IPS-18a (cell line): ENCODE results near the gene FLT1.

Experiments
- H3K27ac ChIP-seq: one replicate; pipeline ENCODE4 v1.5.1; 2013; ENCODE audit warnings: low read length
- H3K27me3 ChIP-seq: one replicate; pipeline ENCODE4 v1.6.1; 2013; ENCODE audit warnings: mild to moderate bottlenecking, low read length; ENCODE audit not compliant: control insufficient read depth, insufficient read depth
- H3K36me3 ChIP-seq: one replicate; pipeline ENCODE4 v1.6.1; 2013; ENCODE audit warnings: low read depth, low read length; ENCODE audit not compliant: control insufficient read depth
- H3K4me1 ChIP-seq: one replicate; pipeline ENCODE4 v1.6.1; 2013; ENCODE audit warnings: low read depth, low read length; ENCODE audit not compliant: control insufficient read depth
- H3K4me3 ChIP-seq: one replicate; pipeline ENCODE4 v1.5.1; 2013; ENCODE audit warnings: low read length
- H3K9ac ChIP-seq: one replicate; pipeline ENCODE4 v1.6.1; 2013; ENCODE audit warnings: mild to moderate bottlenecking, low read length, moderate library complexity
- H3K9me3 ChIP-seq: one replicate; pipeline ENCODE4 v1.6.1; 2013; ENCODE audit warnings: low read depth, low read length; ENCODE audit not compliant: control insufficient read depth

FLT1 gene

DNA sequence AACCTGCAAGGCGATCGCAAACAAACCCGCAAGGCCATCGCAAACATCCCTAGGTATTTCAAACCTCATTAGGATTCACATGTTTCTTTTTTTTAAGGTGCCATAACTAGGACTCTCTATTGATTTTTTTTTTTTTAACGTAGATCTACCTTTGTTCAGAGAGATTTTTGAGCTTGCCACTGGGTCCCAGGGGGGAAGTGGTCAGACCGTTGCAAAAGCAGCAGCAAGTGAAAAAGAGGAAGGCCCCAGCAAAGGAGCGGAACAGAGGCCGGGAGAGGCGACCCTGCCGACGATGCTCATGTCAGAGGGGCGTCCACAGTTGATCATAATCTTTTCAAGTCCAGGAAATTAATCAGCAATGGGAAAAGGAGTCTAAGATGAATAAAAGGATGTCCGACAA lies 32.7 kb upstream of the FLT1 start:
- peaks cover 12% of the 10 kb centered on the region for H3K4me1 ChIP-seq
- no peaks in the 10 kb centered on the region for H3K9me3 ChIP-seq
- H3K4me3 ChIP-seq, result no peak overlapping the region
- no peak overlapping the region for H3K9ac ChIP-seq
- no peaks in the 10 kb centered on the region for H3K36me3 ChIP-seq
- H3K27ac ChIP-seq, result no peak overlapping the region
- H3K27me3 ChIP-seq, result peaks cover 18% of the 10 kb centered on the region

DNA sequence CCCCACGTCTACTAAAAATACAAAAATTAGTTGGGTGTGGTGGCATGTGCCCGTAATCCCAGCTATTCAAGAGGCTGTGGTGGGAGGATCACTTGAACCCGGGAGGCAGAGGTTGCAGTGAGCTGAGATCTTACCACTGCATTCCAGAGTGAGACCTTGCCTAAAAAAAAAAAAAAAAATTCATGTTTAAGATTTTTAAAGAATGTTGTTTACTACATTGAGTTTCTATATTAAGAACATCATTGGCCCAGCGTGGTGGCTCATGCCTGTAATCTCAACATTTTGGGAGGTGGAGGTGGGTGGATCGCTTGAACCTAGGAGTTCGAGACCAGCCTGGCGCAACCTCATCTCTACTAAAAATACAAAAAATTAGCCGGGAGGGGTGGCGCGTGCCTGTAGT lies 31.9 kb upstream of the FLT1 start:
- Histone ChIP-seq H3K36me3 (no peaks in the 10 kb centered on the region), H3K27me3 (peaks cover 14% of the 10 kb centered on the region), H3K4me1 (peaks cover 12% of the 10 kb centered on the region), H3K9ac (no peak overlapping the region), H3K9me3 (no peaks in the 10 kb centered on the region), H3K4me3 (no peak overlapping the region), H3K27ac (no peak overlapping the region)

DNA sequence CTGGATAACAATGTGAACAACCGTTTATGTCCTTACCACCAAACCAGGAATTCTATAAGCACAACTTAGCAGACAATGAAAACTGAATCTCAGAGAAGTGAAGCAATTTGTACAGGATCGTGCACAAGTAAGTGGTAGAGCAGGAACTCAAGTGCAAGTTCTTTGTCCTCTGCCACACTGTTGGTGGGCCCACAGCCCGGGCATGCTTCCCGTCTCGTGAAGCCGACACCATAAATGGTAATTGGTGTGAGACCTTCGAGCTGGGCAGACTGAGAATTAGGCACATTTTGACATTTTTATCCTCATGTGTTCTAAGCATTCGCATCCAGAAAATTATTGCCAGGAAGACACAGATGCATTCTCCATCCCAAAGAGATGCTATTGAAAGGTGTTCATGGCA lies 27.9 kb upstream of the FLT1 start:
- no peak overlapping the region for H3K27ac ChIP-seq
- no peaks in the 10 kb centered on the region for H3K4me1 ChIP-seq
- no peaks in the 10 kb centered on the region for H3K36me3 ChIP-seq
- peaks cover under 1% of the 10 kb centered on the region for H3K27me3 ChIP-seq
- no peak overlapping the region for H3K9ac ChIP-seq
- no peaks in the 10 kb centered on the region for H3K9me3 ChIP-seq
- no peak overlapping the region for H3K4me3 ChIP-seq

DNA sequence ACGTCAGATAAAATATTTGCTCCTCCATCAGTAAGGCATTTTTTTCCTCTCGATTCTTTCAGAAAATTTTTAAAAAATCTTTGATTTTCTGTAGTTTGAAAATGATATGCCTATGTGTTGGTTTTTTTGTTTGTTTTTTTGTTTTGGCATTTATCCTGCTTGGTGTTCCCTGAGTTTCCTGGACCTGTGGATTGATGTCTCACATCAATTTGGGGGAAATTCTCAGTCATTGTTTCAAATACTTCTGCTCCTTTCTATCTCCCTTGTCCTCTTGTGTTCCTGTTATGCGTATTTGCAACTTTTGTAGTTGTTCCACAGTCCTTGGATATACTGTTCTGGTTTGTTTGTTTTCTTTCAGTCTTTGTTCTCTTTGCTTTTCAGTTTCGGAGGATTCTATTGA lies 18.8 kb upstream of the FLT1 start:
- Histone ChIP-seq H3K36me3 (no peaks in the 10 kb centered on the region), H3K27me3 (no peaks in the 10 kb centered on the region), H3K9ac (no peak overlapping the region)

DNA sequence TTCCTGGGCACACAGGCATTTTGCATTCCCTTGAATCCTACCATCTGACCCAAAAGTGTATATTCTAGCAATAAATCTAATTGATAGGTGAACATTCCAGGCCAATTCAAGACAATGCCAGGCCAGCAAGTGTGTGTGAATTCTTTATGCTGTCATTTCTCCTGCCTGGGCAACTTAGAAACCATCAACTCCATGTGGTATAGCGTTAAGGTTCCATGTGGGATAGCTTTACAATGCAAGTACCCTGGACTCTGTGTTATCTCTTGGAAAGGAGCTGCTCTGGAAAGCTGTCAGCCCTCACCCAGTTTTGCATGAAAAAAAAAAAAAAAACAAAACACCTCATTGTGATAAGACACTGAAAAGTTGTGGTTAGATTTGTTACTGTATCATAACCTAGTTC lies 15.6 kb upstream of the FLT1 start:
- Histone ChIP-seq H3K27me3 (no peaks in the 10 kb centered on the region), H3K9me3 (no peaks in the 10 kb centered on the region), H3K9ac (no peak overlapping the region), H3K4me3 (no peak overlapping the region), H3K4me1 (no peaks in the 10 kb centered on the region), H3K27ac (no peak overlapping the region), H3K36me3 (no peaks in the 10 kb centered on the region)

More for the DNA sequence above, 18.8 kb upstream of the FLT1 start:
- no peaks in the 10 kb centered on the region for H3K9me3 ChIP-seq
- no peak overlapping the region for H3K4me3 ChIP-seq
- H3K4me1 ChIP-seq, result no peaks in the 10 kb centered on the region
- H3K27ac ChIP-seq, result no peak overlapping the region

DNA sequence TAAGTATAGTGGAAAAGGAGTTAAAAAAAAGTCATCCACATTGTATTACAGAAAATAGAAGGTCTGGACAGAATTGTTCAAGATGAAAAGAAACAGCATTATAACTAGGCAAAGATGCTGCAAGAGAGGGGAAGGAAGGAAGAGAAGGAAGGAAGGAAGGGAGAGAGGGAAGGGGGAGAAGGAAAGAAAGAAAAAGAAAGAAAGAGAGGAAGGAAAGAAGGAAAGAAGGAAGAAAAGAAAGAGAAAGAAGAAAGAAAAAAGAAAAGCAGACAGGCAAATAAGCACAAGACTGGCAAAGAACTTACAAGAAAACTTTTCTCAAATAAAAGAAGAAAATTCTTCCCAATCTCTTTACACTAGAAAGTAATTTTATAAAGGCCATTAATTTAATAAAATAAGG lies 15.1 kb upstream of the FLT1 start:
- no peaks in the 10 kb centered on the region for H3K36me3 ChIP-seq
- no peaks in the 10 kb centered on the region for H3K4me1 ChIP-seq
- no peak overlapping the region for H3K4me3 ChIP-seq
- no peak overlapping the region for H3K9ac ChIP-seq
- H3K27me3 ChIP-seq, result no peaks in the 10 kb centered on the region
- H3K9me3 ChIP-seq, result no peaks in the 10 kb centered on the region
- H3K27ac ChIP-seq, result no peak overlapping the region

DNA sequence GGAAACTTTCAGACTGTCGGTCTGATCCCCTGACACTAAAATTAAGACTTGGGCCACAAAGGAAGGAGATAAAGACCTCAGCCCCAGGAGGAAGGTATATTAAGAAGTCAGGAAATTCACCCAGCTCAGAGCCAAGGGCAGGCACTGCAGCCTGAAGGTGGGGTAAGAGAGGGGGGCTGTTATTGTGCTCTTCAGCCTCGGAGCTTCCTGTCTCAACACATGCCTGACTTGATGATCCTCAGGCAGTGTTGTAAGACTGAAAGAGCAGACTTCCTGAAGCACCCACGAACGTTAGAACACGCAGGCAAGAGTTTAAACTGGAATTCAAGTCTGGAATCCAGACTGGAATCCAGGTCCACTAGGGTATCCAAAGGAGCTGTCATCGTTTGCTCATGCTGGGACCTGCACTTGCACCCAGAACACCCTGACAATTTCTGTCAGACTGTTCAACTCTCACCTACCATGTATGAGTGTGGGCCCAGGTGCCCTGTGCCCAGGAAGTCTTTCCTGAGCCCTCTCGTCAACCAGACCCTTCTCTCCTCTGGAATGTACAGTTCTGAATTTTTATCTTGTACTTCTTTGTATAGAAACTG lies 10.7 kb upstream of the FLT1 start:
- no peak overlapping the region for H3K9ac ChIP-seq
- H3K4me1 ChIP-seq, result no peaks in the 10 kb centered on the region
- no peaks in the 10 kb centered on the region for H3K36me3 ChIP-seq
- no peak overlapping the region for H3K27ac ChIP-seq
- no peak overlapping the region for H3K4me3 ChIP-seq
- no peaks in the 10 kb centered on the region for H3K27me3 ChIP-seq
- H3K9me3 ChIP-seq, result no peaks in the 10 kb centered on the region

DNA sequence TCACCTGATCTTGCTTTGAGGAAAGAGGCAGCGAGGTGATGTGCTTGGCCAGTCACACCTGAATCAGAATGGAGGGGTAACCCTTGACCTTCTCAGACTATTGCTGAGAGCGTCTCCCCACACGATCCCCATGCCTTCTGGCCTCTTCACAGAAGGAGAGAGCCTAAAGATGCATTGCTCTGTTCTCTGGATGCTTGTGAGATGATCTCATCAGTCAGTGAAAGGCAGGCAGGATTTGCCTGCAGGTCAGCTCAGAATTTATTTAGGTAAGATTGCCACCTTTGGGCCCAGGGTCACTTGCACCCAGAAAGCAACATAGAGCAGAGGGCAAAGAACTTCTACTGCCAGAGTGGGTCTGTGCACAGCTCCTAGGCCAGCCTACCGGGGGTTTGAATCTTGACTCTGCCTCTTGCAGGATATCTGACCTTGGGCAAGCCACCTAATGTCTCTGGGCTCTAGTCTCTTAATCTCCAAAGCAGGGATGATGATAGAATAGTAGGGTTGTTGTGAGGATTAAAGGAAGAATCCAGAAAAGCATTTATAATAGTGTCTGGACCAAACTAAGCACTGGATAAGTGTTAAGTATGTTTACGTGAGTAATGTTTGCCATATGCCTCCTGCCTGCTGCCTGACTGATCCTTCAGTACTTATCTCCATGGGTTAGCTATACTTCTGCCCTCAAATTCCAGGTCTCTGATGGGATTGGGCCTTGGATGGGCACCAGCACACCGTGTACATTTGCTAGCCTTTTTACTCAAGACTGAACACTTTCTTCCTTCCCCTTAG lies 8.4 kb upstream of the FLT1 start:
- H3K4me3 ChIP-seq, result no peak overlapping the region
- H3K27ac ChIP-seq, result no peak overlapping the region
- H3K9me3 ChIP-seq, result no peaks in the 10 kb centered on the region
- H3K36me3 ChIP-seq, result no peaks in the 10 kb centered on the region
- no peaks in the 10 kb centered on the region for H3K27me3 ChIP-seq
- H3K4me1 ChIP-seq, result no peaks in the 10 kb centered on the region
- H3K9ac ChIP-seq, result no peak overlapping the region

DNA sequence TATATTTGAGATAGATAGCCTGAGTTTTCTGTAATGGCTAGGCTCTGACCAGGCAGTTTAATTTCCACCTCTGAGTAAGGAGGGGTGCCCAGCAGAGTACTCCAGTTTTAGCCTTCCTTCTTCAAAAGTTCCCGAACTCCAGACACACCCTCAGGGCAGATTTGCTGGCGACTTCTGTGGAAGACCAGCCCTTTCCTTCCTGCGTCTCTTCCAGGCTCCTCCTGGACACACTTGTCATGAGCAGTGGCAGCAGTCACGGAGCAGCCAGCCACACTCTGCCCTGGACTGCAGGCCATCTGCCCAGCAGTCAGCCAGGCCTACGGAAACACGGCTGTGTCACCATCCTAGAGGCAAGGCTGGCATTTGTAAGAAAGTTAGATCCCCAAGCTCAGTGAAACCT lies 6.6 kb upstream of the FLT1 start:
- Histone ChIP-seq H3K9ac (no peak overlapping the region), H3K4me1 (peaks cover 10% of the 10 kb centered on the region)

DNA sequence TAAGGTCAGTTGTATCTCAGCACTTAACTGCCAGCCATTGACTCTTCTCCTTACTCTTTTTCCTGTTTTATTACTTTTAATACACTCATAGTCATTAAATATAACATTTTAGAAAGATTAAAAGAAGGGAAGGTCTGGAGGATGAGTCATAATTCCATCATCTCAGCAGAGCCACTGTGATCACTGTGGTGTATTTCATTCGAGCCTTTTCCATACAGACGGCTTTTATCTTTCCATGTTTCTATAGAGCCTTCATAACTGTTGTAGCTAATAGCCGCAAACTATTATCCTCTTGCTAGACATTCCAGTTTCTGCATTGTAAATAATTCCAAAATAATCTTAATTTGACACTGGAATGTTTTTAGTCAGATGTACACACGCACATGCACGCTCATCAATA lies 4.7 kb upstream of the FLT1 start:
- Histone ChIP-seq H3K27ac (no peak overlapping the region), H3K27me3 (peaks cover 24% of the 10 kb centered on the region), H3K9ac (no peak overlapping the region), H3K9me3 (no peaks in the 10 kb centered on the region), H3K36me3 (no peaks in the 10 kb centered on the region), H3K4me1 (peaks cover 18% of the 10 kb centered on the region), H3K4me3 (no peak overlapping the region)

More for the DNA sequence above, 6.6 kb upstream of the FLT1 start:
- Histone ChIP-seq H3K9me3 (no peaks in the 10 kb centered on the region), H3K4me3 (no peak overlapping the region), H3K27me3 (peaks cover 12% of the 10 kb centered on the region), H3K36me3 (no peaks in the 10 kb centered on the region), H3K27ac (no peak overlapping the region)

DNA sequence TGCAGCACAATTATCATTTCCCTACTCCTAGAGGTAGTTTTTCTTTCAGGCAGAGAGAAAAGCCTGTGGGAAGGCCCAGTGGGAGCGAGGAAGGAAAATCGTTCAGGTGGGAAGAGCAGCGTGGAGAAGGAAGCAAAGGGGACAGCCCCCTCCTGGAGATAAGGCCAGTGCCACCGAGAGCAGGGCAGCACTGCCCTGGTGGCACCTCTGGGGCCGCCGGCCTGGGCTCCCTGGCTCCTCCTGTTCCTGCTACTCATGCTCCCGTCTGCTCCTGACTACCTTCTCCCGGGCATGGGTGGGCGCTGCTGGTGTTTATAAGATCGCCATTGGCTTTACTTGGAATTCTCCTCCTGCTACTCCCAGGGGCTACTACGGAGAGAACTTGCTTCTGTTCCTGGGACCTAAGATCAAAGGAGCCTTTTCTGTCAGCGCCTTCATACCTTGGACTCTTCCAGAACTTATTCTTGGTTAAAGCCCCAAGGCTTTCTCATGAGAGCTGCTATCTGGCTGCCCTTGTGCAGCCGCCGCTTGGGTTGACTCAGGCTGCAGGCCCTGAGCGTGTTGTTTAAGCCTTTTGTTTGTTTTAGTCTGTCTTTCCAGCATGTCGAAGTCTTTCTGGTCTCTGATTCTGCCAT lies 3.7 kb upstream of the FLT1 start:
- Histone ChIP-seq H3K9ac (no peak overlapping the region), H3K4me3 (no peak overlapping the region), H3K36me3 (no peaks in the 10 kb centered on the region), H3K27ac (no peak overlapping the region), H3K27me3 (peaks cover 27% of the 10 kb centered on the region), H3K9me3 (no peaks in the 10 kb centered on the region), H3K4me1 (peaks cover 18% of the 10 kb centered on the region)
